Progenitor cell of endocrine pancreas (in vitro differentiated cells): ENCODE measurements around the gene TMEM165. TPM values are rescaled to one million over a fixed set of nuclear protein-coding genes. Genes with fewer than 3 reads are reported as not detected.

Experiments used
- DNase-seq: peaks from one replicate; pipeline ENCODE4 v3.0.0; 2021; ENCODE audit warnings: low spot score; ENCODE audit not compliant: unreplicated experiment
- H3K27ac Mint-ChIP-seq: 2 replicates; pipeline ENCODE4 v1.8.0; 2021; ENCODE audit warnings: mild to moderate bottlenecking, moderate library complexity, mixed read lengths
- H3K27me3 Mint-ChIP-seq: 2 replicates; pipeline ENCODE4 v1.8.0; 2021; ENCODE audit warnings: mixed read lengths
- H3K36me3 Mint-ChIP-seq: 2 replicates; pipeline ENCODE4 v1.8.0; 2022; ENCODE audit warnings: mixed read lengths; ENCODE audit not compliant: insufficient read depth
- H3K4me1 Mint-ChIP-seq: 2 replicates; pipeline ENCODE4 v1.8.0; 2021; ENCODE audit warnings: low read depth, mixed read lengths
- H3K4me3 Mint-ChIP-seq: 2 replicates; pipeline ENCODE4 v1.8.0; 2021; ENCODE audit warnings: low read depth, mild to moderate bottlenecking, moderate library complexity, mixed read lengths
- H3K9me3 Mint-ChIP-seq: 2 replicates; pipeline ENCODE4 v1.8.0; 2021; ENCODE audit warnings: low read depth, mixed read lengths
- CTCF ChIP-seq: fragments of 200-600 bp; sonication (generic); IDR thresholded peaks from one replicate; pipeline ENCODE4 v1.5.0; 2021; ENCODE audit warnings: antibody characterized with exemption, mild to moderate bottlenecking; ENCODE audit not compliant: unreplicated experiment
- total RNA-seq: library from RNA; stranded (reverse); gene quantifications from 2 replicates; pipeline ENCODE4 v1.2.1, GENCODE V29; 2021

TMEM165 gene
- total RNA-seq, 1 donor from 2014 or later, result 65.7 TPM

GRCh38 chr4:55447831-55448230 lies 52.1 kb downstream of the TMEM165 start:
- H3K27me3 Mint-ChIP-seq, result no peaks in the 10 kb centered on the region

GRCh38 chr4:55450566-55450965 lies 54.8 kb downstream of the TMEM165 start:
- H3K36me3 Mint-ChIP-seq, result peaks cover 8% of the 10 kb centered on the region
- H3K9me3 Mint-ChIP-seq, result no peaks in the 10 kb centered on the region
- H3K4me3 Mint-ChIP-seq, result no peak overlapping the region
- TF ChIP-seq CTCF, result no peak
- DNase-seq, result no peak
- H3K27me3 Mint-ChIP-seq, result no peaks in the 10 kb centered on the region
- no peak overlapping the region for H3K27ac Mint-ChIP-seq
- no peaks in the 10 kb centered on the region for H3K4me1 Mint-ChIP-seq

More at GRCh38 chr4:55447831-55448230, 52.1 kb downstream of the TMEM165 start:
- Mint-ChIP-seq H3K36me3 (peaks cover 10% of the 10 kb centered on the region), H3K4me1 (no peaks in the 10 kb centered on the region), H3K4me3 (no peak overlapping the region), H3K9me3 (no peaks in the 10 kb centered on the region), H3K27ac (no peak overlapping the region)
- no peak for DNase-seq
- no peak for TF ChIP-seq CTCF

- Mint-ChIP-seq H3K9me3 (no peaks in the 10 kb centered on the region), H3K4me1 (no peaks in the 10 kb centered on the region), H3K27ac (no peak overlapping the region), H3K4me3 (no peak overlapping the region), H3K36me3 (peaks cover 5% of the 10 kb centered on the region), H3K27me3 (no peaks in the 10 kb centered on the region)
- DNase-seq, result no peak
- no peak for TF ChIP-seq CTCF
These were observed 62.4 kb downstream of the TMEM165 start for GRCh38 chr4:55458164-55458563.

- Mint-ChIP-seq H3K36me3 (peaks cover 5% of the 10 kb centered on the region), H3K27ac (no peak overlapping the region), H3K4me3 (no peak overlapping the region), H3K27me3 (no peaks in the 10 kb centered on the region), H3K9me3 (no peaks in the 10 kb centered on the region), H3K4me1 (no peaks in the 10 kb centered on the region)
- DNase-seq, result no peak
- no peak for TF ChIP-seq CTCF
These were observed 62.9 kb downstream of the TMEM165 start for GRCh38 chr4:55458611-55459010.

- H3K9me3 Mint-ChIP-seq, result no peaks in the 10 kb centered on the region
- no peak for DNase-seq
- H3K4me3 Mint-ChIP-seq, result no peak overlapping the region
- no peak for TF ChIP-seq CTCF
- H3K4me1 Mint-ChIP-seq, result no peaks in the 10 kb centered on the region
- peaks cover 9% of the 10 kb centered on the region for H3K36me3 Mint-ChIP-seq
- H3K27ac Mint-ChIP-seq, result no peak overlapping the region
- no peaks in the 10 kb centered on the region for H3K27me3 Mint-ChIP-seq
These were observed 70.2 kb downstream of the TMEM165 start for GRCh38 chr4:55466001-55466400.
